CD8-positive, alpha-beta memory T cell (primary cell): Measurements from ENCODE around the gene POMGNT2. TPM values are rescaled to one million over a fixed set of nuclear protein-coding genes. Genes with fewer than 3 reads are reported as not detected.
A peak's percentile ranks its signal among the peaks of the same experiment; 100 is the strongest.

Experiments
- CTCF ChIA-PET: fragments of 350-600 bp; sonication (Branson Sonifier 250); formaldehyde crosslinking; loops from one replicate; lab custom pipeline; 2021; ENCODE audit warnings: antibody characterized with exemption; lab: Charles Lee
- POLR2A ChIA-PET: fragments of 350-600 bp; sonication (Branson Sonifier 250); formaldehyde crosslinking; loops from one replicate; lab custom pipeline; 2021; ENCODE audit warnings: antibody characterized with exemption; lab: Charles Lee
- DNase-seq, 5 donors: peaks; one replicate each; pipeline versions ENCODE4 v3.0.0 to v3.0.0-alpha.2; 2020 to 2022; ENCODE audit warnings: mixed read lengths in 1 of 5
- H3K27ac ChIP-seq: one replicate; pipeline ENCODE4 v1.7.0; 2013; ENCODE audit warnings: low read depth, mild to moderate bottlenecking, low read length, moderate library complexity
- H3K27me3 ChIP-seq: 2 replicates; pipeline ENCODE4 v1.7.0; 2013; ENCODE audit warnings: low read length, mild to moderate bottlenecking; ENCODE audit not compliant: insufficient read depth, poor library complexity, severe bottlenecking
- H3K36me3 ChIP-seq: 2 replicates; pipeline ENCODE4 v1.7.0; 2013; ENCODE audit warnings: mild to moderate bottlenecking, low read length, moderate library complexity; ENCODE audit not compliant: insufficient read depth
- H3K4me1 ChIP-seq: 2 replicates; pipeline ENCODE4 v1.7.0; 2013; ENCODE audit warnings: mild to moderate bottlenecking, low read length, moderate library complexity; ENCODE audit not compliant: insufficient read depth
- H3K4me3 ChIP-seq: 2 replicates; pipeline ENCODE4 v1.7.0; 2013; ENCODE audit warnings: mild to moderate bottlenecking, low read length
- H3K9me3 ChIP-seq: 2 replicates; pipeline ENCODE4 v1.7.0; 2013; ENCODE audit warnings: mild to moderate bottlenecking, low read length
- H3K27ac Mint-ChIP-seq, 8 donors: one replicate each; pipeline ENCODE4 v1.8.0; 2020 to 2021; ENCODE audit warnings: mixed read lengths in 8 of 8, mild to moderate bottlenecking in 6 of 8, inconsistent platforms in 3 of 8, moderate library complexity in 3 of 8
- H3K27me3 Mint-ChIP-seq, 2 donors: one replicate each; pipeline ENCODE4 v1.8.0; 2020 to 2021; ENCODE audit warnings: mixed read lengths in 2 of 2, mild to moderate bottlenecking in 1 of 2, moderate library complexity in 1 of 2
- H3K36me3 Mint-ChIP-seq, 3 donors: one replicate each; pipeline ENCODE4 v1.8.0; 2020 to 2021; ENCODE audit warnings: mixed read lengths in 3 of 3, inconsistent platforms in 1 of 3, mild to moderate bottlenecking in 1 of 3
- H3K4me1 Mint-ChIP-seq, 3 donors: one replicate each; pipeline ENCODE4 v1.8.0; 2020 to 2021; ENCODE audit warnings: mixed read lengths in 3 of 3, inconsistent platforms in 1 of 3, mild to moderate bottlenecking in 1 of 3
- H3K4me3 Mint-ChIP-seq, 7 donors: one replicate each; pipeline ENCODE4 v1.8.0; 2020 to 2021; ENCODE audit warnings: mixed read lengths in 7 of 7, mild to moderate bottlenecking in 6 of 7, moderate library complexity in 4 of 7, inconsistent platforms in 2 of 7
- H3K9me3 Mint-ChIP-seq, 5 donors: one replicate each; pipeline ENCODE4 v1.8.0; 2020 to 2022; ENCODE audit warnings: mixed read lengths in 5 of 5, mild to moderate bottlenecking in 3 of 5, moderate library complexity in 2 of 5, inconsistent platforms in 1 of 5
- polyA plus RNA-seq: library from polyadenylated mRNA; unstranded; fragments of 300-500 nt; fragmentation: Illumina TruSeq; gene quantifications from one replicate; pipeline ENCODE4 v1.2.3, GENCODE V29; 2021
- total RNA-seq, 2 experiments: library from RNA; stranded (reverse); gene quantifications; one replicate each; pipeline ENCODE4 v1.2.3, GENCODE V29; 2021

The POMGNT2 gene
- total and polyA plus RNA-seq, 3 experiments from 2014 or later: 9.7 to 11.0 (median 10.0) TPM

DNA sequence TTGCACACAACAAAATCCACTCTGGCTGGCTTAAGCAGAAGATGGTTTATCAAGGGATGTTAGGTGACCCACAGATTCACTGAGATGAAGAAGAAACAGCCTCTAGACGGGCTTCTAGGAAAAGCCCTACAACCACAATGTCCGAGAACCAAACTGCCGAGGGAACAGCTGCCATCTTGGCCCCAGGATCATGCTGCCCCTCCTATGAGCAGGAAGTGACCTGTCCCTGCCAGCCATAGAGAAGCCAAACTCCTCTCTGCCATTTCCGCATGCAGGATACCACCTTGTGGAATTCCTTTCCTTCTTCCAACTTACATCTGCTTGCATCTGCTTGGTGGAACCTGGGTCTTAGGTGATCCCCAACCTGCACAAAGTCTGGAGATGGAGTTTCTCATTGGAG is 11.4 kb upstream of the POMGNT2 start:
- Mint-ChIP-seq H3K9me3 (no peaks in the 10 kb centered on the region), H3K4me1 (no peaks in the 10 kb centered on the region), H3K27me3 (peaks cover 19 to 54% of the 10 kb centered on the region in 2 donors), H3K36me3 (peaks cover 0 to 7% (median 0%) of the 10 kb centered on the region in 3 donors), H3K4me3 (no peak overlapping the region), H3K27ac (no peak overlapping the region)
- Histone ChIP-seq H3K4me3 (no peak overlapping the region), H3K9me3 (no peaks in the 10 kb centered on the region), H3K36me3 (no peaks in the 10 kb centered on the region), H3K4me1 (no peaks in the 10 kb centered on the region), H3K27ac (no peak overlapping the region), H3K27me3 (no peaks in the 10 kb centered on the region)
- POLR2A ChIA-PET: no interaction called here
- no peak for DNase-seq
- CTCF ChIA-PET: no interaction called here

- H3K4me1 Mint-ChIP-seq: no peaks in the 10 kb centered on the region
- no peak overlapping the region for H3K27ac ChIP-seq
- no peaks in the 10 kb centered on the region for H3K27me3 ChIP-seq
- H3K4me3 ChIP-seq: no peak overlapping the region
- H3K27ac Mint-ChIP-seq: no peak overlapping the region
- no peaks in the 10 kb centered on the region for H3K9me3 Mint-ChIP-seq
- H3K4me1 ChIP-seq: no peaks in the 10 kb centered on the region
- no peaks in the 10 kb centered on the region for H3K36me3 ChIP-seq
- POLR2A ChIA-PET: no interaction called here
- CTCF ChIA-PET: interaction anchor here (1.1 kb wide), 1 partner anchor 26 kb away, joined by 3 read pairs; no protein-coding TSS in a partner anchor
- H3K27me3 Mint-ChIP-seq: peaks cover 9 to 21% of the 10 kb centered on the region in 2 donors
- H3K9me3 ChIP-seq: no peaks in the 10 kb centered on the region
- H3K36me3 Mint-ChIP-seq: peaks cover 0 to 4% (median 2%) of the 10 kb centered on the region in 3 donors
- no peak overlapping the region for H3K4me3 Mint-ChIP-seq
- no peak for DNase-seq
These were observed 7.8 kb upstream of the POMGNT2 start for GRCh38 chr3:43113671-43114070.

GRCh38 chr3:43106293-43106628 is 382 bp upstream of the POMGNT2 start:
- ChIA-PET POLR2A (no interaction called here), CTCF (no interaction called here)
- H3K4me1 Mint-ChIP-seq: peaks cover 16 to 23% (median 18%) of the 10 kb centered on the region in 3 donors

DNA sequence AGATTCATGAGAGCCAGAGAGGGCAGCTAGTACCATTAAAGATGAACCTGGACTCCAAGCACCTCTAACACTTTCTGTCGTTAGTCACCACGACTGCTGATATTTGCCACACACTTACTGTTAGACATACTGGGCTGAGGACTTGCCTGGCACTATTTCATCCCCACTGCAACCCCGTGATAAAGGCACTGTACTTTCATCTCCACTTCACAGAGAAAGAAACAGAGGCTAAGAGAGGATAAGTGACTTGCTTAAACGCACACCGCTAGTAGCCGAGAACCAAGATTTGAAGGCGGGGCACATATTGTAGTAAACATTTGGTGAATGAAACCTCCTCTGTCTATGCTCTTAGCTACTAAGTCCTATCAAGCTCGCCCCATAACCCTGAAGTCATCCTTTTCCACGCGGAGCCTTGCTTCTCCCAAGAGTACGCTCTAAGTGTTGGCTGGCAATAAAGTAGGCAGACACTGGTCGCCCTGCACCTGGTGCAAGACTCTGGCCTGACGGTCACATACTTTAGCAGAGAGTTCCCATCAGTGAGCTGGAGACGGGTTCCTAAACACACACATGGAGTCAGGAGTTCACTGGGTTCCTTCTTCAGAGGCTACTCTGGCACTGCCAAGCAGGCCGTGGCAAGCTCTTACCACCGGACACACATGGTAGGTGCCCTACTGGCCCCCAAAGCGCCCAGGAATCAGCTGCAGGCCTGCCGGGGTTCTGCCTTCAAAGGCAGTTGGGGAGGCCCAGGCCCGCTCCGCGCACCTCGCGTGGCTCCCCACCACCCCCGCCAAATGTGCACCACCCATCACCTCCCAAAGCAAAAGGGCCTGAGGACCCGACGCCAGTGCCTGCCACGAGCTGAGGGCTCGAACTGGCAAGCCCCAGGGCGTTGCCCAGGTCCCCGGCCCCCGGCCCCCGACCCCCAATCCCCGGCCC is 951 bp downstream of the POMGNT2 start:
- Histone ChIP-seq H3K36me3 (no peaks in the 10 kb centered on the region), H3K4me3 (peak overlapping the region; percentile 25), H3K4me1 (peaks cover 17% of the 10 kb centered on the region), H3K9me3 (no peaks in the 10 kb centered on the region), H3K27me3 (no peaks in the 10 kb centered on the region), H3K27ac (no peak overlapping the region)
- peak in 1 of 5 donors; percentile 28 for DNase-seq
- peaks cover 0 to 2% (median 0%) of the 10 kb centered on the region in 3 donors for H3K36me3 Mint-ChIP-seq
- CTCF ChIA-PET: interaction anchor here (1.7 kb wide), 1 partner anchor 143 kb away, joined by 6 read pairs; no protein-coding TSS in a partner anchor
- peak overlapping the region; percentile 58 to 81 (median 70) for H3K4me3 Mint-ChIP-seq
- H3K9me3 Mint-ChIP-seq: no peaks in the 10 kb centered on the region
- peaks cover 16 to 26% (median 23%) of the 10 kb centered on the region in 3 donors for H3K4me1 Mint-ChIP-seq
- POLR2A ChIA-PET: no interaction called here
- peak overlapping the region in 7 of 8 donors; percentile 11 to 79 (median 52) for H3K27ac Mint-ChIP-seq
- no peaks in the 10 kb centered on the region for H3K27me3 Mint-ChIP-seq

More at GRCh38 chr3:43106293-43106628, 382 bp upstream of the POMGNT2 start:
- DNase-seq: no peak
- no peaks in the 10 kb centered on the region for H3K9me3 ChIP-seq
- H3K27ac Mint-ChIP-seq: peak overlapping the region in 7 of 8 donors; percentile 17 to 68 (median 32)
- H3K27ac ChIP-seq: no peak overlapping the region
- H3K27me3 ChIP-seq: no peaks in the 10 kb centered on the region
- H3K4me1 ChIP-seq: peaks cover 17% of the 10 kb centered on the region
- peak overlapping the region; percentile 43 for H3K4me3 ChIP-seq
- H3K36me3 Mint-ChIP-seq: peaks cover 0 to 4% (median 0%) of the 10 kb centered on the region in 3 donors
- no peaks in the 10 kb centered on the region for H3K36me3 ChIP-seq
- peak overlapping the region; percentile 77 to 91 (median 86) for H3K4me3 Mint-ChIP-seq
- H3K27me3 Mint-ChIP-seq: peaks cover 0 to 1% of the 10 kb centered on the region in 2 donors
- no peaks in the 10 kb centered on the region for H3K9me3 Mint-ChIP-seq

DNA sequence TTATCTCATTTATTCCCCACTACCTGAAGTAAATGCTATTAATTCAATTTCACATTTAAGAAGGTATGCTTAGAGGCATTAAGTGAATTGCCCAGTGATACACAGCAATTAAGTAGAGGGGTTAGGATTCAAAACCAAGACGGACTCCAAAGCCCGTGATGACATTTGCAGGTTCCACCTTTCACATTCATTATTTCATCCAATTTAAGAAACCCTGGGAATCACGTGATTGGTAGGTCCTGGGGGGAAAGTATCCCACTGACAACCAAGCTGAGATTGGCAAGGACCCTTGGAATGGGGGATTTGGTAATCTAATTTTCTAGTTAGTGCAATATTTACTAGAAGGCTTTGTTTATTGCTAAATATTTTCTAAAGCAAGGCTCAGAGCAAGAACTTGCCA is 1.8 kb downstream of the POMGNT2 start:
- H3K27ac ChIP-seq: no peak overlapping the region
- POLR2A ChIA-PET: no interaction called here
- H3K36me3 Mint-ChIP-seq: peaks cover 0 to 2% (median 0%) of the 10 kb centered on the region in 3 donors
- CTCF ChIA-PET: interaction anchor here (1.4 to 1.7 kb wide), 2 partner anchors 142 to 223 kb away, joined by 4 to 6 read pairs; no protein-coding TSS in a partner anchor
- H3K27me3 Mint-ChIP-seq: no peaks in the 10 kb centered on the region
- peak overlapping the region in 5 of 7 donors; percentile 9 to 81 (median 68) for H3K4me3 Mint-ChIP-seq
- no peaks in the 10 kb centered on the region for H3K9me3 Mint-ChIP-seq
- no peaks in the 10 kb centered on the region for H3K36me3 ChIP-seq
- H3K27me3 ChIP-seq: no peaks in the 10 kb centered on the region
- H3K4me1 ChIP-seq: peaks cover 17% of the 10 kb centered on the region
- no peak overlapping the region for H3K4me3 ChIP-seq
- DNase-seq: no peak
- H3K9me3 ChIP-seq: no peaks in the 10 kb centered on the region
- H3K4me1 Mint-ChIP-seq: peaks cover 16 to 26% (median 23%) of the 10 kb centered on the region in 3 donors
- H3K27ac Mint-ChIP-seq: peak overlapping the region in 2 of 8 donors; percentile 42 to 87

- H3K27ac Mint-ChIP-seq: peak overlapping the region in 1 of 8 donors; percentile 26
- peaks cover 16 to 26% (median 23%) of the 10 kb centered on the region in 3 donors for H3K4me1 Mint-ChIP-seq
- no peaks in the 10 kb centered on the region for H3K27me3 ChIP-seq
- peaks cover 17% of the 10 kb centered on the region for H3K4me1 ChIP-seq
- CTCF ChIA-PET: interaction anchor here (1.4 kb wide), 1 partner anchor 222 kb away, joined by 4 read pairs; no protein-coding TSS in a partner anchor
- POLR2A ChIA-PET: no interaction called here
- DNase-seq: no peak
- no peaks in the 10 kb centered on the region for H3K27me3 Mint-ChIP-seq
- H3K36me3 Mint-ChIP-seq: peaks cover 0 to 2% (median 0%) of the 10 kb centered on the region in 3 donors
- no peaks in the 10 kb centered on the region for H3K9me3 Mint-ChIP-seq
- no peaks in the 10 kb centered on the region for H3K9me3 ChIP-seq
- no peak overlapping the region for H3K4me3 ChIP-seq
- no peaks in the 10 kb centered on the region for H3K36me3 ChIP-seq
- H3K4me3 Mint-ChIP-seq: peak overlapping the region in 3 of 7 donors; percentile 21 to 74 (median 56)
- H3K27ac ChIP-seq: no peak overlapping the region
These were observed 3.0 kb downstream of the POMGNT2 start for GRCh38 chr3:43102773-43103480.

DNA sequence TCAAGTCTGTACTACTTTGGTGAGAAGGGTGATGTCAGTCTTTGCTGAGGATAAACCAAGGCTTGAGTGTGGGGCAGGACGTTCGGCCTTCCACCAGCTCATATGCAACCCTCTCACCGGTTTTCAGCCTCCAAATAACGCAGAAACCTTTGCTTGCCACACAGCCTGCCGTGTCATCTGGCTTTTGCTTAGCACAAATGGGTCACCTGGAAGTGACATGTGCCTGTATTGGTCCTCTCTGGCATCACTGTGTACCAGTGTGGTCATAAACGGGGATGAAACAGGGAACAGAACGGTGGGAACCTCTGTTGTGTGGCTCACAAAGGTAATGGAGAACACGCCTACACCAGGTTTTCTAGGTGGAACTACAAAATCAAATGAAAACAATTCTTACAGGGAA is 7.1 kb downstream of the POMGNT2 start:
- Mint-ChIP-seq H3K9me3 (no peaks in the 10 kb centered on the region), H3K4me1 (peaks cover 4 to 16% (median 8%) of the 10 kb centered on the region in 3 donors), H3K27me3 (no peaks in the 10 kb centered on the region), H3K4me3 (no peak overlapping the region), H3K27ac (peak overlapping the region in 1 of 8 donors; percentile 61), H3K36me3 (peaks cover 0 to 5% (median 0%) of the 10 kb centered on the region in 3 donors)
- Histone ChIP-seq H3K4me1 (no peaks in the 10 kb centered on the region), H3K36me3 (no peaks in the 10 kb centered on the region), H3K27me3 (no peaks in the 10 kb centered on the region), H3K27ac (no peak overlapping the region), H3K9me3 (no peaks in the 10 kb centered on the region), H3K4me3 (no peak overlapping the region)
- ChIA-PET CTCF (interaction anchor here (0.9 kb wide), 1 partner anchor 52 kb away, joined by 3 read pairs; no protein-coding TSS in a partner anchor), POLR2A (no interaction called here)
- DNase-seq: no peak
